ENCODE data around the gene ZNF780B.

The ZNF780B gene

GRCh38 chr19:40057166-40057565 lies 1.1 kb upstream of the ZNF780B start:
- no peak for TF ChIP-seq RAD21 (IDR thresholded peaks at IDR 0.05; ENCODE audit: low read depth)
- TF ChIP-seq EGR1 (IDR thresholded peaks at IDR 0.05) = no peak
- TF ChIP-seq CREB1 (IDR thresholded peaks at IDR 0.05; ENCODE audit: low read depth) = no peak

DNA sequence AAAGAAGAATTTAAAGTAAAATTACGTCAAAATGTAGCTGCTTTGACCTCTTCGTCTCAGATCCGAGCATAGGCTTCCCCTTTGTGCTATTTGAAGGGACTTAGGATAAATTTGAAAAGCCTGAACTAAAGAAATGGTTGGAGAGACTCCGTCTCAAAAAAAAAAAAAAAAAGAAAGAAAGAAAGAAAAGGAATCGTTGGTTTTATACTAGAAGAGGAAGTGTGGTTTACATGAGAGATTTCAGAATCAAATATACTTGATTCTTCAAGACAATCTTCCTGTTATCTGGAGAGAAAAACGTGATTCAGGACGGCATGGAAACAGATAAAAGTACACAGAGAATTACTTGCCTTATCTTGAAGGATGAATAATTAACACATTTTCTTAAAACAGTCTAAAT lies 474 bp upstream of the ZNF780B start:
- TF ChIP-seq, protein P1, sequence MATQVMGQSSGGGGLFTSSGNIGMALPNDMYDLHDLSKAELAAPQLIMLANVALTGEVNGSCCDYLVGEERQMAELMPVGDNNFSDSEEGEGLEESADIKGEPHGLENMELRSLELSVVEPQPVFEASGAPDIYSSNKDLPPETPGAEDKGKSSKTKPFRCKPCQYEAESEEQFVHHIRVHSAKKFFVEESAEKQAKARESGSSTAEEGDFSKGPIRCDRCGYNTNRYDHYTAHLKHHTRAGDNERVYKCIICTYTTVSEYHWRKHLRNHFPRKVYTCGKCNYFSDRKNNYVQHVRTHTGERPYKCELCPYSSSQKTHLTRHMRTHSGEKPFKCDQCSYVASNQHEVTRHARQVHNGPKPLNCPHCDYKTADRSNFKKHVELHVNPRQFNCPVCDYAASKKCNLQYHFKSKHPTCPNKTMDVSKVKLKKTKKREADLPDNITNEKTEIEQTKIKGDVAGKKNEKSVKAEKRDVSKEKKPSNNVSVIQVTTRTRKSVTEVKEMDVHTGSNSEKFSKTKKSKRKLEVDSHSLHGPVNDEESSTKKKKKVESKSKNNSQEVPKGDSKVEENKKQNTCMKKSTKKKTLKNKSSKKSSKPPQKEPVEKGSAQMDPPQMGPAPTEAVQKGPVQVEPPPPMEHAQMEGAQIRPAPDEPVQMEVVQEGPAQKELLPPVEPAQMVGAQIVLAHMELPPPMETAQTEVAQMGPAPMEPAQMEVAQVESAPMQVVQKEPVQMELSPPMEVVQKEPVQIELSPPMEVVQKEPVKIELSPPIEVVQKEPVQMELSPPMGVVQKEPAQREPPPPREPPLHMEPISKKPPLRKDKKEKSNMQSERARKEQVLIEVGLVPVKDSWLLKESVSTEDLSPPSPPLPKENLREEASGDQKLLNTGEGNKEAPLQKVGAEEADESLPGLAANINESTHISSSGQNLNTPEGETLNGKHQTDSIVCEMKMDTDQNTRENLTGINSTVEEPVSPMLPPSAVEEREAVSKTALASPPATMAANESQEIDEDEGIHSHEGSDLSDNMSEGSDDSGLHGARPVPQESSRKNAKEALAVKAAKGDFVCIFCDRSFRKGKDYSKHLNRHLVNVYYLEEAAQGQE (IDR thresholded peaks at IDR 0.05; ENCODE audit: low read depth) = no peak
- TF ChIP-seq CEBPB (IDR thresholded peaks at IDR 0.05) (no peak), NFIC (IDR thresholded peaks at IDR 0.05) (no peak), YY1 (IDR thresholded peaks at IDR 0.05; ENCODE audit: low read depth) (no peak), ZBTB7A (IDR thresholded peaks at IDR 0.05; ENCODE audit: low read depth) (no peak), EP300 (IDR thresholded peaks at IDR 0.05; ENCODE audit: borderline replicate concordance) (no peak), MAX (IDR thresholded peaks at IDR 0.05) (no peak), TAF1 (IDR thresholded peaks at IDR 0.05; ENCODE audit: low read depth) (no peak), RAD21 (IDR thresholded peaks at IDR 0.05; ENCODE audit: low read depth) (no peak), TCF12 (IDR thresholded peaks at IDR 0.05; ENCODE audit: low read depth) (no peak), EGR1 (IDR thresholded peaks at IDR 0.05) (no peak), FOXM1 (IDR thresholded peaks at IDR 0.05; ENCODE audit: borderline replicate concordance, low read depth) (no peak), TEAD4 (IDR thresholded peaks at IDR 0.05) (no peak), CREB1 (IDR thresholded peaks at IDR 0.05; ENCODE audit: low read depth) (no peak)
- TF ChIP-seq, protein P2, sequence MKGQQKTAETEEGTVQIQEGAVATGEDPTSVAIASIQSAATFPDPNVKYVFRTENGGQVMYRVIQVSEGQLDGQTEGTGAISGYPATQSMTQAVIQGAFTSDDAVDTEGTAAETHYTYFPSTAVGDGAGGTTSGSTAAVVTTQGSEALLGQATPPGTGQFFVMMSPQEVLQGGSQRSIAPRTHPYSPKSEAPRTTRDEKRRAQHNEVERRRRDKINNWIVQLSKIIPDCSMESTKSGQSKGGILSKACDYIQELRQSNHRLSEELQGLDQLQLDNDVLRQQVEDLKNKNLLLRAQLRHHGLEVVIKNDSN (IDR thresholded peaks at IDR 0.05) = no peak

DNA sequence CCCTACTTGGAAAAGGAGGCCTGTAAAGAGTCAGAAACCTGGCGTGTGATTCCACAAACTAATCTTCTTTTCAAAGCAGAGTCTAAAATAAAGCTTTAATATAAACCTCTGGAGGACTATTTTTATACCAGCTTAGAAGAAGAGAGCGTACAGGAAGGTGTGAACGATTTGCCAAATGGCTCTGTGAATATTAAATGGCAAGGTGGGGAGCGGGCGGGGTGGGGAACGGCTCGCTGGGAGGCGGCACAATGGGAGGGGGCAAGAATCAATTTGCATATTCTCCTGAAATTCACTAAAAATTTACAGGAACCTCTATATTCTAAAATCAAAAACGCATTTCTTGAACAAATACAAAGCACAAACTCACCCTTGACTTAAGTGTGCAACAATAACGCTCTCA lies 982 bp downstream of the ZNF780B start:
- TF ChIP-seq, protein P1 (IDR thresholded peaks at IDR 0.05; ENCODE audit: low read depth) = no peak
- TF ChIP-seq ZBTB7A (IDR thresholded peaks at IDR 0.05; ENCODE audit: low read depth) = no peak
- TF ChIP-seq CEBPB (IDR thresholded peaks at IDR 0.05) = no peak
- no peak for TF ChIP-seq TCF12 (IDR thresholded peaks at IDR 0.05; ENCODE audit: low read depth)
- TF ChIP-seq RAD21 (IDR thresholded peaks at IDR 0.05; ENCODE audit: low read depth) = no peak
- TF ChIP-seq EP300 (IDR thresholded peaks at IDR 0.05; ENCODE audit: borderline replicate concordance) = no peak
- no peak for TF ChIP-seq CREB1 (IDR thresholded peaks at IDR 0.05; ENCODE audit: low read depth)
- no peak for TF ChIP-seq FOXM1 (IDR thresholded peaks at IDR 0.05; ENCODE audit: borderline replicate concordance, low read depth)
- TF ChIP-seq, protein P2 (IDR thresholded peaks at IDR 0.05) = no peak
- TF ChIP-seq NFIC (IDR thresholded peaks at IDR 0.05) = no peak
- no peak for TF ChIP-seq YY1 (IDR thresholded peaks at IDR 0.05; ENCODE audit: low read depth)
- TF ChIP-seq EGR1 (IDR thresholded peaks at IDR 0.05) = no peak
- no peak for TF ChIP-seq TAF1 (IDR thresholded peaks at IDR 0.05; ENCODE audit: low read depth)
- TF ChIP-seq TEAD4 (IDR thresholded peaks at IDR 0.05) = no peak

- no peak for TF ChIP-seq NFIC (IDR thresholded peaks at IDR 0.05)
- TF ChIP-seq TCF12 (IDR thresholded peaks at IDR 0.05; ENCODE audit: low read depth) = no peak
- TF ChIP-seq, protein P1 (IDR thresholded peaks at IDR 0.05; ENCODE audit: low read depth) = no peak
- TF ChIP-seq MAX (IDR thresholded peaks at IDR 0.05) = no peak
- TF ChIP-seq TAF1 (IDR thresholded peaks at IDR 0.05; ENCODE audit: low read depth) = no peak
- TF ChIP-seq EGR1 (IDR thresholded peaks at IDR 0.05) = no peak
- TF ChIP-seq CEBPB (IDR thresholded peaks at IDR 0.05) = no peak
- no peak for TF ChIP-seq YY1 (IDR thresholded peaks at IDR 0.05; ENCODE audit: low read depth)
- no peak for TF ChIP-seq EP300 (IDR thresholded peaks at IDR 0.05; ENCODE audit: borderline replicate concordance)
- TF ChIP-seq RAD21 (IDR thresholded peaks at IDR 0.05; ENCODE audit: low read depth) = no peak
- TF ChIP-seq CREB1 (IDR thresholded peaks at IDR 0.05; ENCODE audit: low read depth) = no peak
- no peak for TF ChIP-seq ZBTB7A (IDR thresholded peaks at IDR 0.05; ENCODE audit: low read depth)
These were observed 1.4 kb downstream of the ZNF780B start for GRCh38 chr19:40054632-40055031.
